ENCODE results near the gene ZNF8. TPM values are rescaled to one million over a fixed set of nuclear protein-coding genes. Genes with fewer than 3 reads are reported as not detected.

The ZNF8 gene
- total and polyA plus RNA-seq, 2 of the 4 experiments (the other 2 are of a cell fraction) = 2.1 to 3.9 TPM

- Histone ChIP-seq H3K9me1 (ENCODE audit: insufficient read depth, low read length) (0 out of 2 replicates have a peak, but pooled peaks cover 10% of the 10 kb centered on the region), H3K4me3 (ENCODE audit: insufficient read depth, low read depth, low read length) (no peak overlapping the region), H3K4ac (ENCODE audit: low read depth, low read length) (no peak overlapping the region), H2BK15ac (ENCODE audit: low read depth, low read length) (no peak overlapping the region), H3K14ac (replicated peaks; ENCODE audit: low read depth, low read length) (no peak overlapping the region), H4K8ac (ENCODE audit: low read depth in 2 of 2, low read length in 2 of 2) (no peak overlapping the region), H3K79me1 (ENCODE audit: low read depth in 1 of 2, low read length in 2 of 2) (peaks cover 20 to 22% of the 10 kb centered on the region in 2 experiments; a peak in 3 of 4 replicates), H3K18ac (ENCODE audit: low read depth, low read length) (no peak overlapping the region), H2BK5ac (ENCODE audit: low read depth, low read length, poor library complexity, severe bottlenecking) (no peak overlapping the region), H4K5ac (ENCODE audit: low read depth, low read length) (no peak overlapping the region), H3K27ac (ENCODE audit: insufficient read depth, low read length) (no peak overlapping the region), H3K9me3 (ENCODE audit: control insufficient read depth, insufficient read depth, low read length) (no peaks in the 10 kb centered on the region), H3K56ac (ENCODE audit: extremely low read depth, insufficient read depth, low read length) (no peak overlapping the region), H4K20me1 (ENCODE audit: insufficient read depth, low read length) (peaks cover 28% of the 10 kb centered on the region), H3K27me3 (ENCODE audit: control insufficient read depth, insufficient read depth, low read length) (no peaks in the 10 kb centered on the region), H3K9ac (ENCODE audit: low read depth, low read length) (no peak overlapping the region), H3K4me2 (ENCODE audit: low read depth, low read length) (no peak overlapping the region), H2AFZ (replicated peaks; ENCODE audit: low read length, poor library complexity) (no peak overlapping the region), H3K4me1 (ENCODE audit: control insufficient read depth, insufficient read depth, low read length) (no peaks in the 10 kb centered on the region), H2BK120ac (ENCODE audit: low read depth, low read length) (no peak overlapping the region), H2BK20ac (ENCODE audit: low read depth, low read length) (no peak overlapping the region), H2AK9ac (replicated peaks; ENCODE audit: low read depth, low read length, poor library complexity) (no peak overlapping the region), H4K91ac (ENCODE audit: insufficient read depth, low read depth, low read length) (no peak overlapping the region), H3K36me3 (ENCODE audit: control insufficient read depth, insufficient read depth, low read length) (peaks cover 44% of the 10 kb centered on the region), H2AK5ac (ENCODE audit: low read depth, low read length) (no peak overlapping the region), H3K23ac (ENCODE audit: low read depth, low read length) (no peak overlapping the region)
- no CpG with 5 or more reads among the region's 2 CpGs for WGBS, 2 experiments (ENCODE audit: extremely low coverage in 2 of 2, insufficient read length in 1 of 2)
- TF ChIP-seq NFE2L2 (IDR thresholded peaks at IDR 0.05; ENCODE audit: low read depth, low read length) (no peak), CEBPB (IDR thresholded peaks at IDR 0.05; ENCODE audit: low read depth, low read length) (no peak), ELK1 (IDR thresholded peaks at IDR 0.05; ENCODE audit: borderline replicate concordance, low read depth, low read length) (no peak)
- intact Hi-C loops (cut with micrococcal nuclease) = no loop called here
- dilution Hi-C loops (cut with HindIII; ENCODE audit: low sequenced_read_pairs, unreplicated experiment) = no loop called here
- DNase-seq (no peak), ATAC-seq (ENCODE audit: low read depth) (no peak)
- BruUV-seq (replicated peaks) = no TSS peak
- in situ Hi-C loops (cut with MboI; ENCODE audit: low sequenced_read_pairs) = no loop called here
- ChIA-PET CTCF (no interaction called here), POLR2A (ENCODE audit: unreplicated experiment) (no interaction called here)
Measured at GRCh38 chr19:58315580-58315979, 36.8 kb downstream of the ZNF8 start.
